ENCODE measurements around the gene CEP170. TPM values are rescaled to one million over a fixed set of nuclear protein-coding genes. Genes with fewer than 3 reads are reported as not detected.
A peak's percentile ranks its signal among the peaks of the same experiment; 100 is the strongest.

Gene CEP170
- polyA plus RNA-seq, 1 donor (not counting 4 experiments of a cell fraction or from before 2014, with no cell fraction given): 40.5 TPM

DNA sequence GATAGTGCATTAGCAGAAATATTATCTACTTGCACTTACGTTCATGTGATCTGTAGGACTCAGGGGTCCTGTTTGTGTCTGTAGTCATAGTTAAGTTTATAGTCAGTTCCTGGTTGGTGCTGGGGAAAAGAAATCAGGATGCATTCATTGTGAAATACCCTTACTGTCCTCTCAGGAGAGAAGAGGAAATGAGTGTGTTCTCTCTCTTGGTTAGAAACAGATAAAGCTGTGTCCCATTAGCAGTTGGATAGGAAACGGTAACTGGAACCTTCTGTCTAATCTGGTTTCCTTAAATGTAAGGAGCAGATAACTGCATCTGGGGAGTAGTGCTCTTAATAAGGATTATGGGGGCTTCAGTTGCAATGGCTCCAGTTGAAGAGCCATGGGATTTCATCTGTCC is 9.6 kb upstream of the CEP170 start:
- Histone ChIP-seq H3K27ac (ENCODE audit: control insufficient read depth, insufficient read depth, low read length) (peak overlapping the region; percentile 30), H3K9ac (ENCODE audit: control insufficient read depth, extremely low read depth, insufficient read depth, low read length) (no peak overlapping the region), H3K36me3 (ENCODE audit: control insufficient read depth in 2 of 2, extremely low read depth in 1 of 2, insufficient read depth in 2 of 2, low read length in 2 of 2) (peaks cover 2 to 3% of the 10 kb centered on the region in 2 experiments), H3K4me1 (ENCODE audit: control insufficient read depth, extremely low read depth, insufficient read depth, low read length) (peaks cover 48% of the 10 kb centered on the region), H3K9me3 (ENCODE audit: control insufficient read depth, low read depth, low read length) (no peaks in the 10 kb centered on the region), H2AFZ (ENCODE audit: control insufficient read depth, low read length) (peak overlapping the region; percentile 36), H3K4me2 (ENCODE audit: control insufficient read depth, extremely low read depth, insufficient read depth, low read depth, low read length) (peak overlapping the region; percentile 3), H4K20me1 (ENCODE audit: control insufficient read depth, extremely low read depth, insufficient read depth, low read length) (no peaks in the 10 kb centered on the region), H3K27me3 (ENCODE audit: control insufficient read depth, extremely low read depth, insufficient read depth, low read length) (no peaks in the 10 kb centered on the region), H3K4me3 (ENCODE audit: control insufficient read depth in 2 of 3, extremely low read depth in 1 of 3, insufficient read depth in 2 of 3, low read depth in 1 of 3, low read length in 3 of 3) (no peak overlapping the region), H3K79me2 (ENCODE audit: control insufficient read depth, insufficient read depth, low read length) (peaks cover 58% of the 10 kb centered on the region), H3K9me1 (ENCODE audit: control insufficient read depth, extremely low read depth, insufficient read depth, low read length) (no peaks in the 10 kb centered on the region)
- FAIRE-seq (no peak), DNase-seq (ENCODE audit: low read depth, low spot score) (no peak)
- dilution Hi-C loops (cut with MboI; ENCODE audit: extremely low pct_ligation_motif_present, low sequenced_read_pairs): no loop called here
- no peak for TF ChIP-seq EZH2 (IDR thresholded peaks at IDR 0.05; ENCODE audit: low read length)
- TF ChIP-seq, protein P1, sequence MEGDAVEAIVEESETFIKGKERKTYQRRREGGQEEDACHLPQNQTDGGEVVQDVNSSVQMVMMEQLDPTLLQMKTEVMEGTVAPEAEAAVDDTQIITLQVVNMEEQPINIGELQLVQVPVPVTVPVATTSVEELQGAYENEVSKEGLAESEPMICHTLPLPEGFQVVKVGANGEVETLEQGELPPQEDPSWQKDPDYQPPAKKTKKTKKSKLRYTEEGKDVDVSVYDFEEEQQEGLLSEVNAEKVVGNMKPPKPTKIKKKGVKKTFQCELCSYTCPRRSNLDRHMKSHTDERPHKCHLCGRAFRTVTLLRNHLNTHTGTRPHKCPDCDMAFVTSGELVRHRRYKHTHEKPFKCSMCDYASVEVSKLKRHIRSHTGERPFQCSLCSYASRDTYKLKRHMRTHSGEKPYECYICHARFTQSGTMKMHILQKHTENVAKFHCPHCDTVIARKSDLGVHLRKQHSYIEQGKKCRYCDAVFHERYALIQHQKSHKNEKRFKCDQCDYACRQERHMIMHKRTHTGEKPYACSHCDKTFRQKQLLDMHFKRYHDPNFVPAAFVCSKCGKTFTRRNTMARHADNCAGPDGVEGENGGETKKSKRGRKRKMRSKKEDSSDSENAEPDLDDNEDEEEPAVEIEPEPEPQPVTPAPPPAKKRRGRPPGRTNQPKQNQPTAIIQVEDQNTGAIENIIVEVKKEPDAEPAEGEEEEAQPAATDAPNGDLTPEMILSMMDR (optimal IDR thresholded peaks at IDR 0.05 in 1 of 3, IDR thresholded peaks at IDR 0.05 in 1 of 3, conservative IDR thresholded peaks at IDR 0.05 in 1 of 3; ENCODE audit: extremely low read depth in 1 of 3, insufficient read depth in 2 of 3, low read length in 3 of 3): no peak

DNA sequence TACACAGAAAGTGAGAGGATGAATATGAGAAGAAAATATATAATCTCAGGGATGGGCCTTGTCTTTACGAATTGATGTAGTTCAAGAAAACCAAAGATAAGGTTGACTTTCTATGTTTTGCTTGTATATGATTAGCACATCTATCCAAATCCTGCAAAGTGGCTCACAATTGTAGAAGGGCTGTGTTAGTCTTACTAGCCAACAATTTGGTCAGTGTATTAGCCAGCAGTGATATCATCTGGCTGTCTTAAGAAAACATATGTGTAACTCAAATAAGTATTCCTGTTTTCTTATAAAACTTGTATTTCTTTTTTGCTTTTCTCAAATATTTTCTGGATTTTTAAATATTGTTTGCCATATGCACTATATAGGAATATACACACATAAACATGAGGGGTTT is 6.3 kb upstream of the CEP170 start:
- Histone ChIP-seq H3K27ac (ENCODE audit: control insufficient read depth, insufficient read depth, low read length) (peak overlapping the region; percentile 4), H3K4me2 (ENCODE audit: control insufficient read depth, extremely low read depth, insufficient read depth, low read depth, low read length) (no peak overlapping the region), H3K9me1 (ENCODE audit: control insufficient read depth, extremely low read depth, insufficient read depth, low read length) (no peaks in the 10 kb centered on the region), H3K27me3 (ENCODE audit: control insufficient read depth, extremely low read depth, insufficient read depth, low read length) (no peaks in the 10 kb centered on the region), H3K79me2 (ENCODE audit: control insufficient read depth, insufficient read depth, low read length) (peaks cover 75% of the 10 kb centered on the region), H4K20me1 (ENCODE audit: control insufficient read depth, extremely low read depth, insufficient read depth, low read length) (no peaks in the 10 kb centered on the region), H3K4me1 (ENCODE audit: control insufficient read depth, extremely low read depth, insufficient read depth, low read length) (peaks cover 34% of the 10 kb centered on the region), H3K9me3 (ENCODE audit: control insufficient read depth, low read depth, low read length) (no peaks in the 10 kb centered on the region), H3K9ac (ENCODE audit: control insufficient read depth, extremely low read depth, insufficient read depth, low read length) (no peak overlapping the region), H3K36me3 (ENCODE audit: control insufficient read depth in 2 of 2, extremely low read depth in 1 of 2, insufficient read depth in 2 of 2, low read length in 2 of 2) (peaks cover 2 to 3% of the 10 kb centered on the region in 2 experiments), H2AFZ (ENCODE audit: control insufficient read depth, low read length) (no peak overlapping the region), H3K4me3 (ENCODE audit: control insufficient read depth in 2 of 3, extremely low read depth in 1 of 3, insufficient read depth in 2 of 3, low read depth in 1 of 3, low read length in 3 of 3) (no peak overlapping the region)
- DNase-seq (ENCODE audit: low read depth, low spot score) (no peak), FAIRE-seq (no peak)
- no peak for TF ChIP-seq EZH2 (IDR thresholded peaks at IDR 0.05; ENCODE audit: low read length)
- TF ChIP-seq, protein P1 (optimal IDR thresholded peaks at IDR 0.05 in 1 of 3, IDR thresholded peaks at IDR 0.05 in 1 of 3, conservative IDR thresholded peaks at IDR 0.05 in 1 of 3; ENCODE audit: extremely low read depth in 1 of 3, insufficient read depth in 2 of 3, low read length in 3 of 3): no peak
- dilution Hi-C loops (cut with MboI; ENCODE audit: extremely low pct_ligation_motif_present, low sequenced_read_pairs): no loop called here

Data from keratinocyte (primary cell).